Activated naive CD4-positive, alpha-beta T cell treated with anti-CD3 and anti-CD28 coated beads, Interleukin-2, amount 50 U/mL, for 16 hours (primary cell): Measurements from ENCODE around the gene GRHPR.
A peak's percentile ranks its signal among the peaks of the same experiment; 100 is the strongest.
"Not testable (repeated sequence)": the region's sequence is repeated elsewhere in the genome, so short reads cannot be mapped to it uniquely, and the experiment has no call there.

Experiments used
- DNase-seq: peaks from one replicate; pipeline ENCODE4 v3.0.0-alpha.2; 2020

GRHPR gene

DNA sequence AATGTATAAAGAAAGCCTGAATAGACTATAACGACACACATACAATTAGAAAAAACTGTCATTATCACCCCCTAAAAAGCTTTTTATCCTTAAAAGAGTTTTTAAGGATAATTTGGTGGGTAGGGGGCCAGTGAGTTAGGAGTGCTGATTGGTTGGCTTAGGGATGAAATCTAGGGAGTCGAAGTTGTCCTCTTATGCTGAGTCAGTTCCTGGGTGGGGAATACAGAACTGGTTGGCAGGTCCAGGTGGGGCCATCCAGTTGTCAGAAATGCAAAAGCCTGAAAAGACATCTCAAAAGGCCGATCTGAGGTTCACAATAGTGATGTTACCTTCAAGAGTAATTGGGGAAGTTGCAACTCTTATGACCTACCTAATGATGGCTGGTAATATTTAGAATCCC is 29.1 kb downstream of the GRHPR start:
- no peak for DNase-seq

DNA sequence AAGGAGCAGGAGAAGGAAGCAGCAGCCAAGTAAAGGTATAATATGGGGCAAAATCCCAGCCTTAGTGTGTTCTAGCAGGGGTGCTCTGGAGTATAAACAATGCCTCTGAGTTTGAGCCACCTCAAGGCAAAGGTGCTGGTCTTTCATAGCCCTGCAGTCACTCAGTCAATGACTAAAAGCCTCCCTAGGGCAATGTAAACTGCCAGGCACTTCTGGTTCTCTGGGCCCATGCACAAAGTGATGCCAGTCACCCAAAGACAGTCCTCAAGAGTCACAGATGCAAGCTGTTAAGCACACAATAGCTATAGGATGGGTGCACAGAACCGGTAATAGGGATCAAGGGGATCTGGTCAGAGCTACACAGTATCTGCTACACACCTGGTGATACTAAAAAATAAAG is 30.1 kb downstream of the GRHPR start:
- DNase-seq = no peak

DNA sequence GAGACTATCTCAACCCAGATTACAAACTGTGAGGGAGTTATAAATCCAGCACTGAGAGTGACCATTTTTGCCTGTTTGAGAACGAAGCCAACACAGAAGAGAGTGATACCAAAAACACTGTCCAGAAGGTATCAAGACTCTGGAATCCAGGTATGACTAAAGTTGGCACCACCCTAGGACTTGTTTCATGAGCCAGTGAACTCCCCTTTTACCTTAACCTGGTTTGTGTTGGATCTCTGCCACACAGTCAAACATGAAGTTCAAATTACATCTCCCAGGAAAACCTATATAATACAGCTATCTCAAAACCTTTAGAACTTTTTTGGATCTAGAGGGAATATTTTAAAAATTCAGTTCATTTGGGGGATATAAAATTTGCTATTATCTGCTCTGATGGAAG is 31.3 kb downstream of the GRHPR start:
- no peak for DNase-seq

DNA sequence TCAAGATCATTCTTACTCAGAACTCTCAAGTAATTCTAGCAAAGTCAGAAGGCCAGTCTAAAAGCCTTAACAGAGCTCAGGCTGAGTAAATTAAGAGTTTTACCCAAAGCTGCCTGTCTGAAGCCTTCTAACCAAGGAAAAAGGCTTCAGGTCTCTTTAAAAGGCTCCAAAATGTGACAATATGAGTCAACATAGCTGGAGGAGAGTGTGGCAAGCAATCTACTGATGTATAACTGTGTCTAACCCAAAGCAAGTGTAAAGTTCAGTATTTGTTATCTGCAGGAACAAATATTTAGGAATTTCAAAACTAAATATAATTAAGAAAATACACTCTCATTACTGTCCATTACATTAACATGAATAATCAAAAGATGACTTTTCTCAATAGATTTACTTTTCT is 31.7 kb downstream of the GRHPR start:
- DNase-seq = no peak

GRCh38 chr9:37455884-37456647 is 33.6 kb downstream of the GRHPR start:
- no peak for DNase-seq

DNA sequence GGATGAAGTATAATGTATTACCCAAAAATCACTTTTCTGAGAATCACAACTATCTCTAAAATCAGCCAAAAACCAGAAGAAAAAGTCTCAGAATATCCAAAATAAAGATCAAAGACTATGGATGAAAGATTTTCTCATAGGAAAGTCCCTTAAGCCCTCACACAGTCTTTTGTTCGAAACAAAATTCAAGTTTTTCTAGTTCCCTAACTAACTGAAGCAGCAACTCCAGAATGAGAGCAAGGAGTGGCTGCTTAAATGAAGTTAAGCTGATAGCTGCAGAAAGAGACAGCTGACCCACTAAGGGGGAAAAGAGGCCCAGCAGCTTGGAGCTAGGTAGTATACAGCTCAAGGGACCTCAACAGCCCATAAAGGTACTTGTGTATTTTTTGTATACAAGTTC is 34.3 kb downstream of the GRHPR start:
- no peak for DNase-seq

DNA sequence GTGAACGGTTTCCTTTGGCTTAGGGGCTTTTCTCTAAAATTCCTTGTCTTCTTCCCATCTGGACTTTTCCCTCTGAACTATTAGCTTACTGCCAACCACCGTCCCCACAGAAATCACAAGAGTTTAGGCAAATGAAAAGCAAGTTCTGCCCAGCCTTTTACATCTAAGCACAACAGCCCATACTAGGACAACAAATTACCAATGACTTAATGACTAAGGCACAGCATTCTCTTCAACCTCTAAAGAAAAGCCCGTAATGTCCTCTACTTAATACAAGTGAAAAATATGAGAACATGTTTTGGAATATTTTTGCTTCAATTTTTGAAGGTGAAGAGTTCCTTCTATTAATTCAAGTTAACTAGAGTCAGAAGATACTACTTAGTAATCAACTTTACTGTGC is 41.5 kb downstream of the GRHPR start:
- DNase-seq = no peak

GRCh38 chr9:37464426-37465248 is 42.1 kb downstream of the GRHPR start:
- DNase-seq = peak; percentile 88

GRCh38 chr9:37465249-37466036 is 42.9 kb downstream of the GRHPR start, which contains the start of gene ZBTB5:
TSS of gene ZBTB5 (minus strand) at chr9:37465450. CDS start at chr9:37442551, 22,899 bp downstream.
- DNase-seq = peak; percentile 99

DNA sequence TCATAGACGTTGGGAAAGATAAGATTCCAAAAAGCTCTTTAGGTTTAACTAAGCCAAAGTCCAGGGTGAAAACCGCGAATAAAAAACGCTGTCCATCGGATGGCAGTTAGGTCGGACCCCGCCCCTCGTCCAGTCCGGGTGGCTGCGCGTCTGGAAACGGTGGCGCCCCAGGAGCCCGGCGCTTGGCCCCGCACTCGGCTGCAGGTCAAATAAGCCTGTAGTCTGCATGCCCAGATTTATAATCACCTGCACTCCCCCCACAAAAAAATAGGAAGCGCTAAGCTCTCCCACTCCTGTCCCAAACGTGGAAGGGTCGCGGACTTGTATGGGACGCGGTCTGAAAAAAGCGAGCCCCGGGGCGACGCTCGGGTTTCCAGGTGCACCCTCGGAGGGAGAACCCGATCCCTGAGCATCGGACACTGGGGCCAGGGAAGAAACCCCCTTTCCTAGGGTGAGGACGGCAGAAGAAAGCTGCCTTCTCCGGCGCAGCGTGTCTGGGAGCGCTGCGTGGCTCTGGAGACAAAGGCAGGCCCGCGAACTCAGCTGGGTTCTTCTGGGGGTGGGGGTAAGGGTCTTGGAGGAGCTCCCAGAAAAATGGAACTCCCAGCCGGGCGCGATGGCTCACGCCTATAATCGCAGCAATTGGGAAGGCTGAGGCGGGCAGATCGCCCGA is 43.7 kb downstream of the GRHPR start:
- peak; percentile 36 for DNase-seq

DNA sequence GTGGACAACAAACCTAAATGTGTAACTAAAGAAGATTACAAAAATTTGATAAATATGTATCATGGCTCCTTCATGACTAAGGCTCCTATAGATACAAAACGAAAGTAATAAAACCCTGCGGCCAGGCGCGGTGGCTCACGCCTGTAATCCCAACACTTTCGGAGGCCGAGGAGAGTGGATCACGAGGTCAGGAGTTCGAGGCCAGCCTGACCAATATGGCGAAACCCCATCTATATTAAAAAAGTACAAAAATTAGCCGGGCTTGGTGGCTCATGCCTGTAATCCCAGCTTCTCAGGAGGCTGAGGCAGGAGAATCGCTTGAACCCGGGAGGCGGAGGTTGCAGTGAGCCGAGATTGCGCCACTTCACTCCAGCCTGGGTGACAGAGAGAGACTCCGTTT is 45.0 kb downstream of the GRHPR start:
- DNase-seq = not testable (repeated sequence)

- no peak for DNase-seq
Observed at GRCh38 chr9:37468620-37469019, 46.1 kb downstream of the GRHPR start.

DNA sequence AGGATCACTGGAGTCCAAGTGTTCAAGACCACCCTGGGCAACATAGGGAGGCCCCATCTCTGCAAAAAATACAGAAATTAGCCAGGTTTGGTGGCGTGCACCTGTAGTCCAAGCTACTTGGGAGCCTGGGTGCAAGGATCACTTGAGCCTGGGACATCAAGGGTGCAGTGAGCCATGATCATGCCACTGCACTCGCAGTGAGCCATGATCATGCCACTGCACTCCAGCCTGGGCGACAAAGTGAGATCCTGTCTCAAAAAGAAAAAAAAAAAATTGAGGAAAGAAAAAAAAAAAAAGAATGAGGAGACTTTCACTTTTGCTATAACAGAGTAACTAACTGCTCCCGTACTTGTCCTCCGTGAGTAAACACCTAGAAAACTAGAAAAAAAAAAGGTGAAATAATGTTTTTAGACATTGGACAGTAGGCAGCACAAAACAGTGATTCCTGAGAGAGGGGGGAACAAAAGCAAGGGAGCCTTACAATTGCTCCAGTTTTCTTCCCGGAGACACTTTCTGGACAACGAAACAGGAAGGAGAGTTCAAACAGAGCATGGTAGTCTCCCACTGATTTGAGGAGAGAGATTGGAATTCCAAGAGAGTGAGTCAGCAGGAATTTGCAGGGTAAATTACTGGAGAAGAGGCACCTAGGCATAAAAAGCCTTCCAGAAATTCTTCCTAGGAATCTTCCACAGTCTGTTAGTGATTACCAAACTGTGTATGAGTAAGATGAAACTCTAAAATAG is 49.6 kb downstream of the GRHPR start:
- no peak for DNase-seq

- not testable (repeated sequence) for DNase-seq
Observed at GRCh38 chr9:37473982-37474381, 51.5 kb downstream of the GRHPR start.

GRCh38 chr9:37474438-37474837 is 51.9 kb downstream of the GRHPR start:
- DNase-seq = no peak

DNA sequence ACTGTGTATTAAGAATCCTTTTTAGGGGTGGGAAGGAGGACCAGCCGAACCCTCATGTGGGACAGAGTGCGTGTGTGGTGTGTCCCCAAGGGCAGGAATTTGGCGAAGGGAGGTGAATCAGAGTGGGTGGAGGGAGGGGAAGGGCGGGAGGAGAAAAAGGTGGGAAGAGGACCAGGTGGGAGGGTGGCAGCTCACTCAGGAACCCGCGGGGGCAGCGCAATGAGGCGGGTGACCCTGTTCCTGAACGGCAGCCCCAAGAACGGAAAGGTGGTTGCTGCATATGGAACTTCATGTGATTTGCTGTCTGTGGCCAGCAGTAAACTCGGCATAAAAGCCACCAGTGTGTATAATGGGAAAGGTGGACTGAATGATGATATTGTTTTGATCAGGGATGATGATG is 54.4 kb downstream of the GRHPR start:
- no peak for DNase-seq

DNA sequence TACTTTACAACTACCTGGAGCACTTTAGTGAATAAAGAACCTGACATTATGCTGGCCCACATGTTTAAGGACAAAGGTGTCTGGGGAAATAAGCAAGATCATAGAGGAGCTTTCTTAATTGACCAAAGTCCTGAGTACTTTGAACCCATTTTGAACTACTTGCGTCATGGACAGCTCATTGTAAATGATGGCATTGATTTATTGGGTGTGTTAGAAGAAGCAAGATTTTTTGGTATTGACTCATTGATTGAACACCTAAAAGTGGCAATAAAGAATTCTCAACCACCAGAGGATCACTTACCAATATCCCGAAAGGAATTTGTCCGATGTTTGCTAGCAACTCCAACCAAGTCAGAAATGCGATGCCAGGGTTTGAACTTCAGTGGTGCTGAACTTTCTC is 54.9 kb downstream of the GRHPR start:
- not testable (repeated sequence) for DNase-seq

- not testable (repeated sequence) for DNase-seq
Observed at GRCh38 chr9:37477987-37478619, 55.6 kb downstream of the GRHPR start.

DNA sequence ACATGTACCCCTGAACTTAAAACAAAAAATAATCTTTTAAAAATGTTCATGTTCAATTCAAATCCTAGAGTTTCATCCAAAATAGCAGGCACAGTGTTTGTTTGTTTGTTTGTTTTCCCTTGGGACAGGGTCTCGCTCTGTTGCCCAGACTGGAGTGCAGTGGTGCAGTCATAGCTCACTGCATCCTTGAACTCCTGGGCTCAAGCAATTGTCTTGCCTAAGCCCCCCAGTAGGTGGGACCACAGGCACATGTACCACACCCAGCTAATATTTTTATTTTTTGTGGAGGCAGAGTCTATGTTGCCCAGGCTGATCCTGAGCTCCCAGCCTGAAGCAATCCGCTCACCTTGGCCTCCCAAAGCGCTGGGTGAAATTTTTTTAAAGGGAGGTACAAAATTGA is 58.3 kb downstream of the GRHPR start:
- no peak for DNase-seq

DNA sequence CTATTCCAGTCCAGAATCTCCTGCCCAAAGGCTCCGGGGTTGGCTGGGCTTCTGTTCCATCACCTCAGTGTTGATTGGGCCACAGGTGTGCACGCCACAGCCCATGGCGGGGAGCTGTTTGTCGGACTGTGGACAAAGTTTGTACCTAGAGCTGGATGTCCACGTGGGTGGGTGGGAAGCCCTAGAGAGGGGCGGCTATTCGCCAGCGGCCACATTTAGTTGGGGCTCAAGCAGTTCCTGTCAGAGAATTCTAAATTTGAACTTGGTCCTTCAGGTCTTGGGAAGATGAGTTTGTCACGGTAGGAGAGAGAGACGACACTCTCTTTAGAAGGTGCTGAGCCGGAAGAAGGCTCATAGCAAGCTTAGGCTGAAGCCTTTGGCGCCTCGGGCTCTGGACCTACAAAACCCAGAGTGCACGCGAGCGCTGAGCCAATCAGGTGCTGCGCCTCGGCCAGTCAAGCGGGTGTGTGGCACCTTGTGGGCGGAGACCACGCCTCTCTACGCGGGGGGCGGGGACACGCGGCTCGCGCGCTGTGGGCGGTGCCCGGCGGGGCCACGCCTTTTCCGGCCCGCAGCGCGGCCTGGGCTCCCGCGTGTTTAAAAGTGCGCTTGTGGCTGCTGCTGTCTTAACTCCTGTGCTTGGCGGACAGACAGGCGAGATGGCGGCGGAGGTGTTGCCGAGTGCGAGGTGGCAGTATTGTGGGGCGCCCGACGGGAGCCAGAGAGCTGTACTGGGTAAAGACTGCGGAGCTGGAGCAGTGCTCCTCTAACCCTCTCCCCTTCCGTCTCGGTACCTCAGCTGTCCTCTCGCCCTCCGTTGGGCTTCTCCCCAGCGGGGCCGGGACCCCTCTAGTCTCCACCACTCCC is 63.1 kb downstream of the GRHPR start, which contains the start of gene POLR1E:
POLR1E (plus strand) TSS at position 560 of the 867 bp plus-strand sequence; CDS start at position 660, 100 bp downstream.
- DNase-seq = peak; percentile 94
